ENCODE measurements around the gene LSAMP.

The LSAMP gene

GRCh38 chr3:116306149-116306548 is 139.1 kb downstream of the LSAMP start:
- no peaks in the 10 kb centered on the region for H3K36me3 Mint-ChIP-seq (ENCODE audit: low read depth)
- no peaks in the 10 kb centered on the region for H3K4me1 Mint-ChIP-seq (ENCODE audit: low read depth)
- DNase-seq = no peak
- no peak overlapping the region for H3K27ac Mint-ChIP-seq
- no peak overlapping the region for H3K4me3 Mint-ChIP-seq
- no peaks in the 10 kb centered on the region for H3K9me3 Mint-ChIP-seq
- no peaks in the 10 kb centered on the region for H3K27me3 Mint-ChIP-seq

- no peak for DNase-seq
- H3K4me1 Mint-ChIP-seq (ENCODE audit: low read depth) = no peaks in the 10 kb centered on the region
- H3K4me3 Mint-ChIP-seq = no peak overlapping the region
- no peaks in the 10 kb centered on the region for H3K9me3 Mint-ChIP-seq
- no peaks in the 10 kb centered on the region for H3K27me3 Mint-ChIP-seq
- H3K27ac Mint-ChIP-seq = no peak overlapping the region
- H3K36me3 Mint-ChIP-seq (ENCODE audit: low read depth) = no peaks in the 10 kb centered on the region
Observed at GRCh38 chr3:116302087-116302747, 143.1 kb downstream of the LSAMP start.

- Mint-ChIP-seq H3K4me1 (ENCODE audit: low read depth) (no peaks in the 10 kb centered on the region), H3K9me3 (no peaks in the 10 kb centered on the region), H3K27ac (no peak overlapping the region), H3K27me3 (no peaks in the 10 kb centered on the region), H3K36me3 (ENCODE audit: low read depth) (no peaks in the 10 kb centered on the region), H3K4me3 (no peak overlapping the region)
- no peak for DNase-seq
Observed at GRCh38 chr3:116301422-116301821, 143.9 kb downstream of the LSAMP start.

GRCh38 chr3:116300226-116300625 is 145.1 kb downstream of the LSAMP start:
- no peak for DNase-seq
- no peaks in the 10 kb centered on the region for H3K36me3 Mint-ChIP-seq (ENCODE audit: low read depth)
- no peaks in the 10 kb centered on the region for H3K4me1 Mint-ChIP-seq (ENCODE audit: low read depth)
- H3K27me3 Mint-ChIP-seq = no peaks in the 10 kb centered on the region
- H3K9me3 Mint-ChIP-seq = no peaks in the 10 kb centered on the region
- H3K27ac Mint-ChIP-seq = no peak overlapping the region
- no peak overlapping the region for H3K4me3 Mint-ChIP-seq

GRCh38 chr3:116299646-116300081 is 145.6 kb downstream of the LSAMP start:
- no peaks in the 10 kb centered on the region for H3K36me3 Mint-ChIP-seq (ENCODE audit: low read depth)
- H3K4me3 Mint-ChIP-seq = no peak overlapping the region
- H3K27me3 Mint-ChIP-seq = no peaks in the 10 kb centered on the region
- H3K27ac Mint-ChIP-seq = no peak overlapping the region
- DNase-seq = no peak
- H3K9me3 Mint-ChIP-seq = no peaks in the 10 kb centered on the region
- no peaks in the 10 kb centered on the region for H3K4me1 Mint-ChIP-seq (ENCODE audit: low read depth)

GRCh38 chr3:116298151-116298550 is 147.1 kb downstream of the LSAMP start:
- H3K27me3 Mint-ChIP-seq = no peaks in the 10 kb centered on the region
- H3K4me3 Mint-ChIP-seq = no peak overlapping the region
- H3K4me1 Mint-ChIP-seq (ENCODE audit: low read depth) = no peaks in the 10 kb centered on the region
- H3K27ac Mint-ChIP-seq = no peak overlapping the region
- no peaks in the 10 kb centered on the region for H3K9me3 Mint-ChIP-seq
- no peak for DNase-seq
- no peaks in the 10 kb centered on the region for H3K36me3 Mint-ChIP-seq (ENCODE audit: low read depth)

GRCh38 chr3:116291141-116291540 is 154.1 kb downstream of the LSAMP start:
- Mint-ChIP-seq H3K4me1 (ENCODE audit: low read depth) (no peaks in the 10 kb centered on the region), H3K36me3 (ENCODE audit: low read depth) (no peaks in the 10 kb centered on the region), H3K9me3 (peaks cover 9% of the 10 kb centered on the region), H3K27ac (no peak overlapping the region), H3K4me3 (no peak overlapping the region), H3K27me3 (no peaks in the 10 kb centered on the region)
- DNase-seq = no peak

- Mint-ChIP-seq H3K27me3 (no peaks in the 10 kb centered on the region), H3K4me3 (no peak overlapping the region), H3K4me1 (ENCODE audit: low read depth) (no peaks in the 10 kb centered on the region), H3K36me3 (ENCODE audit: low read depth) (no peaks in the 10 kb centered on the region), H3K9me3 (peaks cover 9% of the 10 kb centered on the region), H3K27ac (no peak overlapping the region)
- no peak for DNase-seq
Observed at GRCh38 chr3:116288485-116288884, 156.8 kb downstream of the LSAMP start.

- H3K9me3 Mint-ChIP-seq = peaks cover 2% of the 10 kb centered on the region
Observed at GRCh38 chr3:116285781-116286421, 159.4 kb downstream of the LSAMP start.

GRCh38 chr3:116281313-116282143 is 163.8 kb downstream of the LSAMP start:
- DNase-seq = no peak
- Mint-ChIP-seq H3K27ac (no peak overlapping the region), H3K9me3 (no peaks in the 10 kb centered on the region), H3K27me3 (no peaks in the 10 kb centered on the region), H3K4me3 (no peak overlapping the region), H3K4me1 (ENCODE audit: low read depth) (no peaks in the 10 kb centered on the region), H3K36me3 (ENCODE audit: low read depth) (no peaks in the 10 kb centered on the region)

More at GRCh38 chr3:116285781-116286421, 159.4 kb downstream of the LSAMP start:
- Mint-ChIP-seq H3K27ac (no peak overlapping the region), H3K4me3 (no peak overlapping the region), H3K36me3 (ENCODE audit: low read depth) (no peaks in the 10 kb centered on the region), H3K4me1 (ENCODE audit: low read depth) (no peaks in the 10 kb centered on the region), H3K27me3 (no peaks in the 10 kb centered on the region)
- no peak for DNase-seq

- DNase-seq = no peak
- Mint-ChIP-seq H3K9me3 (no peaks in the 10 kb centered on the region), H3K4me3 (no peak overlapping the region), H3K27me3 (no peaks in the 10 kb centered on the region), H3K27ac (no peak overlapping the region), H3K36me3 (ENCODE audit: low read depth) (no peaks in the 10 kb centered on the region), H3K4me1 (ENCODE audit: low read depth) (no peaks in the 10 kb centered on the region)
Observed at GRCh38 chr3:116280130-116280740, 165.1 kb downstream of the LSAMP start.

- no peak for DNase-seq
- Mint-ChIP-seq H3K4me1 (ENCODE audit: low read depth) (no peaks in the 10 kb centered on the region), H3K36me3 (ENCODE audit: low read depth) (no peaks in the 10 kb centered on the region), H3K27me3 (no peaks in the 10 kb centered on the region), H3K4me3 (no peak overlapping the region), H3K27ac (no peak overlapping the region), H3K9me3 (no peaks in the 10 kb centered on the region)
Observed at GRCh38 chr3:116276675-116277074, 168.6 kb downstream of the LSAMP start.

GRCh38 chr3:116270056-116270455 is 175.2 kb downstream of the LSAMP start:
- Mint-ChIP-seq H3K9me3 (no peaks in the 10 kb centered on the region), H3K27ac (no peak overlapping the region), H3K27me3 (no peaks in the 10 kb centered on the region), H3K4me3 (no peak overlapping the region), H3K36me3 (ENCODE audit: low read depth) (no peaks in the 10 kb centered on the region), H3K4me1 (ENCODE audit: low read depth) (no peaks in the 10 kb centered on the region)
- no peak for DNase-seq

- Mint-ChIP-seq H3K36me3 (ENCODE audit: low read depth) (no peaks in the 10 kb centered on the region), H3K4me1 (ENCODE audit: low read depth) (no peaks in the 10 kb centered on the region), H3K27ac (no peak overlapping the region), H3K27me3 (no peaks in the 10 kb centered on the region), H3K9me3 (no peaks in the 10 kb centered on the region), H3K4me3 (no peak overlapping the region)
- no peak for DNase-seq
Observed at GRCh38 chr3:116267116-116267515, 178.2 kb downstream of the LSAMP start.

All from activated T-cell treated with anti-CD3 and anti-CD28 coated beads, Interleukin-2, amount 50 U/mL, for 24 hours (primary cell).